ENCODE measurements around the gene MRPL17.

Gene MRPL17

DNA sequence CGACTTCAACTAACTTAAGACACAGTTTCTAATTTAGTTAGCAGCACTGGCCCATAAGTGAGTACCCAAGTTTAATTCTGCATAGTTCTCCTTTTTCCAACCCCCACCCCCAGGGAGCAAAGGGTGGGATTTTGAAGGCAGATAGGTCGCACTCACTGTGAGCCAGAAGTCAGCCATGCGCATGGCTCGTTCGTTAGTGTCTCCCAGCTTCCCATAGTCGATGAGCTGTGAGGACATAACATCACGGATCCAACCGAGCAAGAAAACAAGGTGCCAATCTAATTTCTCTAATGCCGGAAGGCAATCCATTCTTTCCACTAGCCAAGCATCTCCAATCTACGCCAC lies 577 bp downstream of the MRPL17 start:
- no peak for DNase-seq (ENCODE audit: low read depth)

DNA sequence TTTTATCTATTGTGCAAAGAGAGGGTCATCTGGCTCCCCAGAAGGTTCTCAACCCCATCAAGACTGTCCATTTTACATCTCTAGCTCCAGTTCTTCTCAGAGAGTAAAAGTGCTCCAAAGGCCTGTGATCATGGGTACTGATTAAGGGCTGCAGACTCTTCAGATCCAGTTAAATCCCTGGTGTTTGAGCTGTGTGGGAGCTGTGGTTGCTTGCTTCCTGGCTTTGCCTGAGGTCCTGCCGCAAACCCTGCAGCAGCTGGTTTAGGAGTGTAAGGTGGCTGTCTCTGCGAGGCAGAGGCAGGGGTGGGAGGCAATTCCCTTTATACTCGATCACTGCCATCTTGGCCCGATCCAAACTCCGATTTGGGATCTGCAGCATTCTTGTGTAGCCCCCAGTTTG lies 1.2 kb downstream of the MRPL17 start:
- no peak for DNase-seq (ENCODE audit: low read depth)

DNA sequence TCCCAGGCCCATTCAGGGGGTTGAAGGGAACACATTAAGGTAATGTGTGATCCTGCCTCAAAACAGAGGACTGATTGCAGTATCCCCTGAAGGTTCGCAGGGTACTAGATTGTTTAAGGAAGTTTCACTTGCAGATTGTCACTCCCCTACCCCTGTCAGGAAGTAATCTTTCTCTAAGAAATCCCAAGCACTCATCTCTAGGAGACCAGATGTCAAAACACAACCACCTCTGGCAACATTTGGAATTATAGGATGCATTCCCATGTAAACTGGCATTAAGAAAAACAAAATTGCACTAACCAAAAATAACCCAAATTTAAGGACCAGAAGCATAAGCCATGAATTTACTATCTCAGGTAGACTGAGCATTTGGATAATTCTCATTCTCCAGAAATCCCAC lies 1.6 kb downstream of the MRPL17 start:
- DNase-seq (ENCODE audit: low read depth) = no peak

DNA sequence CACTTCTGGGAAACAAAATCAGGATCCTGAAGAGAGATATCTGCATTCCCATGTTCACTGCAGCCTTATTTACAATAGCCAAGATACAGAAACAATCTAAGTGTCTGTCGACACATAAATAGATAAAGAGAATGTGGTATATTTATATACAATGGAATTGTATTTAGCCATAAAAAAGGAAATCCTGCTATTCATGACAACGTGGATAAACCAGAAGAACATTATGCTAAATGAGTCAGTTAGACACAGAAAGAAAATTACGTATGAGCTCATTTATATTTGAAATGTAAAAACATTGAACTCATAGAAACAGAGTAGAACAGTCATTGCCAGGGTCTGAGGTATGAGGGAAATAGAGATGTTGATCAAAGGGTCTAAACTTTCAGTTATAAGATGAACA lies 6.1 kb downstream of the MRPL17 start:
- DNase-seq (ENCODE audit: low read depth) = no peak

DNA sequence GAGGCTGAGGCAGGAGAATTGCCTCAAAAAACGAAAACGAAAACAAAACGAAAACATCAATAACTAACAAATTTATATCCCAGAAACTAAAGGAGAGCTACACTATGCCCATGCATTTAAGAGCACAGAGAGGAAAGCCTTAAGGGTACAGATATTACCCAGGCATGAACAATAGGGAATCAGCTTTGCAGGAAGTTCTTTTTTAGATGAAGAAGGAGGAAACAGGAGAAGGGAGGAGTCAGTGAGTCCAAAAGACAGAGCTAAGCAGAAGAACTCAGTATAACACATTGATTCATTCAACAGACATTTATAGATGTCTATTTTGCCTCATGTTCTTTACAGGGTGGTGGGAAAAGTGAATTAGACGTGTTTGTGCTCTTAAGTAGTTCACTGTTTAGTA lies 8.3 kb downstream of the MRPL17 start:
- no peak for DNase-seq (ENCODE audit: low read depth)

DNA sequence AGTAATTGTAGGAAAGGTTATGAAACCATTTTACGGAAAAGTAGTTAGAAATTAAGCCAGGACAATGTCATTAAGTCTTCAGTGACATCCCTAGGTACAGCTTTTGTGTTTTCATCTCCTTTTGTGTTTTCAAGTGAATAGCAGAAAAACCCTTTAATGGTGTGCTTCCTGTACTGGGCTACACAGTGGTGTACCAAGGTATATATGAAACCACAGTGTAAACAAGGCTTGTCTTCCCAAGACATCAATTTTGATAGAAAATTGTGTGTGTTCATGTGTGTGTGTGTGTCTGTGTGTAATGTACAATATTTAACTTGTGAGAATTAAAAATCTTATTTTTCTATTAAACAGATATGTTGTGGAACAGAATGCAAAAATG lies 8.9 kb downstream of the MRPL17 start:
- no peak for DNase-seq (ENCODE audit: low read depth)

DNA sequence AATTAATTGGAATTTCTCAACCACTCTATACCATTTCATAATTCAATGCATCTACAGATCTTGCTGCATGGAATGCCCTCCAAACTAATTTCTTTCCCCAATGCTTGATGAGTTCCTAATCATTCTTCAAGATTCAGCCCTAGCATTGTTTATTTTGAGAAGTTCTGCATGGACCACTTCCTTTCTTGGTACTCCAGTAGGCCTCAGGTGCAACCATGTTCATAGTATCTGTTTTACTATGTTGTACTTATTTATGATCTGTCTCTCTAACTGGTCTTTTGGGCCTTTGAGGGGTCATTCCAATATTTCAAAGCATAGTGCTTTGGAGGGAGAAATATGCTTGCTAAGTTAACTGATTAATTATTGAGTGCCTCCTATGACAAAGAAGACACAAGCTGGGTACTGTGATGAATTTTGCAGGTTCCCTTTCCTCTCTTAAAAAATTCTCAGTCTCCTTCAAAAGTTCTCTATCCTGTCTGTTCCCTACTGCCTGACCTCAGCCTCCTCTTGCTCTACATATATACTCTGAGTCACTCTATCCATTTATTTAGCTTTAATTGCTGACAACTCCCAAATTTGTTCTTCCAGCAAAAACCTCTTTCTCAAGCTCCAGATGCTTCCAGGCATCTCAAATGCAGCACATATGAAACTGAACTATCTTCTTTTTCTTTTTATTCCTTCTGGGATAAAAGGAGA lies 9.5 kb downstream of the MRPL17 start:
- no peak for DNase-seq (ENCODE audit: low read depth)

DNA sequence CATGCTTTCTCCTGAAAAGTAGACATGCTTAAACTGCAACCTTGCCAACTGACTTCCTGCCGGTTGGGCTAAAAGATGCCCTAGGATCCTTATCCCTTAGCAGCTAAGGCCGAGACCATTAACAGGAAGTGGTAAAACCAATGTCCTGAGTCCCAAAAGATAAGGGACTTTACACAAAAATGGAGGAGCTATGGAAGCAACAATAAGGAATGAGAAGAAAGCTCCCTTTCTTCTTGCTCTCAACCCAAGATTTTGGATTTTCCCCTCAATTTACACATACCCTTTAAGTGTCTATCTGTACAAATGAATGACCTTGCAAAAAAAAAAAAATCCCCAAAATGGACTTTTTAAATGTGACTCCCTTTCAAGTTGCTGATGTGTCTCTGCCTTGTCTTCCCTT lies 11.1 kb downstream of the MRPL17 start:
- DNase-seq (ENCODE audit: low read depth) = no peak

DNA sequence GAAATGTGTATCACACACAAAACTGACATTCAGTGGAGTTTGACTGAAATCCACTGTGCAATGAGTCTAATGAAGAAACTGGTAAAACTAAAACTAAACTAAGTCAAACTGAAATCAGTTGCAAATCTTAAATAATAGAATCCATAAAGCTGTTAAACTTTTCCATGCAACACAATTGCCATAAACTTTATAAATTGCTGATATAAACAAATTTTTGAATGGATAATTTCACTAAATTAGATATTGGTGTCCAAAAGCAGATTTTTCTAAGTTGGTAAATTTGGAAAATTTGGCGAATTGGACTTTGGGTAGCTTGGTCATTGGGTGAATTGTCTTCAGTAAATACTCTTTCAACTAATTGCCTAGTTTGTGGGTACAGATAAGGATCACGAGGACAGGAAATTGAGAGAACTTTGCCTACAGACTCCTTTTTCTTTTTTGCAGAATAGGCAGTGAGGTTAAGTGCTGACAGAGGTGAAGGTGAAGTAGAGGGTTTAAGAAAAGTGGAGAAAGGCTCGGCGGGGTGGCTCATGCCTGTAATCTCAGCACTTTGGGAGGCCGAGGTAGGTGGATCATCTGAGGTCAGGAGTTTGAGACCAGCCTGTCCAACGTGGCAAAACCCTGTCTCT lies 12.8 kb downstream of the MRPL17 start:
- no peak for DNase-seq (ENCODE audit: low read depth)

DNA sequence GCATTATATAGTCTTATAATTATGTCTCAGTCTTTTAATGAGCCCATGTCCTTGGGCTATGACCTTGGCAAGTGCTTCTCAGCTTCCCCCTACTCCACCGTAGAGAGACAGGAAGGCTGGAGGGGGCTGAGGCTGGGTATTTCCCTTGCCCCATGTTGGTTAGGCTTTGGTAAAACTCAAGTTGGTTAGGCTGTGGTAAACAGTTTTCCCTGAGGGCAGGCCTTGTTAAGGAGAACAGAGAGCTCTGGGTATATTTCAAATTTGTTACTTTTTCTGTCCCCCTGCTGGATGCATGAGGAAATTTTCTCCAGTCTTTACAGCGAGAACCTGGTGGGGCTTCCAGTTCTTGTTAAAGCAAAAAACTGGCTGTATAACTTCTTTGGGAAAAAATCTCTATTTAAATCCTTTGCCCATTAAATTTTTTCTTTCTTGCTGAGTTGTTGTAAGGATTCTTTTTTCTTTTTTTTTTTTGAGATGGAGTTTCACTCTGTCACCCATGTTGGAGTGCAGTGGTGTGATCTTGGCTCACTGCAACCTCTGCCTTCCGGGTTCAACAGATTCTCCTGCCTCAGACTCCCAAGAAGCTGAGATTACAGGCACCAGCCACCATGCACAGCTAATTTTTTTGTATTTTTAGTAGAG lies 15.3 kb downstream of the MRPL17 start:
- no peak for DNase-seq (ENCODE audit: low read depth)

DNA sequence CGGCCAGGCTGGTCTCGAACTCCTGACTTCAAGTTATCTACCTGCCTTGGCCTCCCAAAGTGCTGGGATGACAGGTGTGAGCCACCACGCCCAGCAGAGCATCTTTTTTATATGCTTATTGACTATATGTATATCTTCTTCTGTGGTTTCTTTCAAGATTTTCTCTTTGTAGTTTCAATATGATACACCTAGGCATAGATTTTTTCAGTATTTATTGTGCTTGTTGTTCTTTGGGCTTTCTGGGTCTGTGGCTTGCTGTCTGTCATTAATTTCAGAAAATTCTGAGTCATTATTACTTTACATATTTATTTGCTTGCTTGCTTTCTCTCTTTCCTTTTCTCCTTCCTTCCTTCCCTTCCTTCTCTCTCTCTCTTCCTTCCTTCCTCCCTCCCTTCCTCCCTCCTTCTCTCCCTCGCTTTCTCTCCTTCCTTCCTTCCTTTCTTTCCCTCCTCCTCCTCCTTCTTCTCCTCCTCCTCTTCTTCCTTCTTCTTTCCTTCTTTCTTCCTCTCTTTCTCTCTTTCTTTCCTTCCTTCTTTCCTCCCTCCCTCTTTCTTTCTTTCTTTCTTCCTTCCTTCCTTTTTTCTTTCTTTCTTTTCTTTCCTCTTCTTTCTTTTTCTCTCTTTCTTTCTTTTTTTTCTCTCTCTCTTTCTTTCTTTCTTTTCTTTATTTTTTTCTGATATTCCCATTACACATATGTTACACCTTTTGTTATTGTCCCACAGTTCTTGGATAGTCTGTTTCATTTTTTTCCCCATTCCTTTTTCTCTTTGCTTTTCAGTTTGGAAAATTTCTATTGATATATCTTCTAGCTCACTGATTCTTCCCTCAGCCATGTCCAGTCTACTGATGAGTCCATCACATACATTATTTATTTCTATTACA lies 16.6 kb downstream of the MRPL17 start:
- DNase-seq (ENCODE audit: low read depth) = no peak

DNA sequence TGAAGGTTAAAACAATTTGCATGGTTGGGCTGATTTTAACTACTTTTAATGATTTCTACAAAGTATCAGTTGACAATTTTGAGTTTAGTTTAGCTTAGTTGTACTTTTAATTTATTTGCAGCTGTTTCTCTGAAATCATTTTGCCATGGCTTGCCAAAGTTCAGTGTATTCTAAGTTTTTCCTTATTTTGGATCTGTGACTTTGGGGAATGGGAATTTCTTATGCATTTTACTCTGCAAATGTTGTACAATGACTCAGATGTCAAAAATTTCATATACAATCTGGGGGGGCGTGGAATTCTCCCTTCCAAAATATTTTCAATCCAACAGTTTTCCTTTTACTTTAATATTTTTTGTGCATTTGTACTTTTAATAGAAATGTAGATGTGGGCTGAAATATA lies 18.6 kb downstream of the MRPL17 start:
- DNase-seq (ENCODE audit: low read depth) = no peak

DNA sequence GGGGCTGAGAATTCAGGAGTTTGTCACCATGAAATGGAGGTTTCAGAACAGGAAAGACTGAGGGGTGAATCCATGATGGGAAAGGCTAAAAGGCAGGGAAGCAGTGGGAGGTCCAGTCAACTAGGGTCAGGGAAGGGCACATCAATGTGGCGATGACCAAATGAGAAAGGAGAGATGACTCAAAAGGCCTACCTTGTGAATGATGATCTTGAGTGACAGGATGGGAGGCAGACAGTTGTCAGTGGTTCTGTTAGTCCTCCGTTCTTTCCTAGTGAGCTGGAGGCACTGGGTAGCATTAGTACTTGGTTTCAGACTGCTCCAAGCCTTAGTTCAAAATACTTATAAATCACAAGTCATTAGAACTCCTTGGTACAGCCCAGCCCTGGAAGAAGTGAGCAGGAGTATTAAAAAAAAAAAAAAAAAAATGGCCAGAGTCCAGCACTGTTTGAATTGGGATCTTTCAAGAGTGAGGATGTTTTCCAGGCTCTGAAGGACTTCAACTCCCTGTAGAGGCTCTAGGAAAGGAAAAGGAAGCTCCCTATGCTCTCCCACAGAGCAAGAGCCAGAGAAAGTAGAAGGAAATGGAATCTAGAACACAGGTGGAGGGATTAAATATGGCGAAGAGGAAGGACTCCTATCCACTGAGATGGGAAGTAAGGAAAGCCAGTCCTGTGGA lies 19.2 kb downstream of the MRPL17 start:
- DNase-seq (ENCODE audit: low read depth) = no peak

DNA sequence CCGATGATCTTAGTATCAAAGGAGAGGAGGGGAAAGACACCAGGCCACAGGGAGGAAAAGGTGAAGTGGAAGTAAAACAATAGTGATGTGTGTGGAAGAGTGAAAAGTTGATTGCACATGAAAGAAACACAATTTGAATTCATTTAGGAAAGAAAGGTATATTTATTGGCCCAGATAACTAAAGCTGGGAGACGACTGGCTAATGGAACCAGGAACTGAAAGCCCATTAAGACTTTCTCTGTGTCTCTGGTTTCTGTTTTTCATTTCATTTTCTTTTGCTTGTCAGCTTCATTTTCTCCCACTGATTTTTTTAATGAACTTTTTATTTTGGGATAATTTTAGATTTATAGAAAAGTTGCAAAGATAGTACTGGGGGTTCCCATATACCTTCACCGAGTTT lies 22.4 kb downstream of the MRPL17 start:
- DNase-seq (ENCODE audit: low read depth) = no peak

DNA sequence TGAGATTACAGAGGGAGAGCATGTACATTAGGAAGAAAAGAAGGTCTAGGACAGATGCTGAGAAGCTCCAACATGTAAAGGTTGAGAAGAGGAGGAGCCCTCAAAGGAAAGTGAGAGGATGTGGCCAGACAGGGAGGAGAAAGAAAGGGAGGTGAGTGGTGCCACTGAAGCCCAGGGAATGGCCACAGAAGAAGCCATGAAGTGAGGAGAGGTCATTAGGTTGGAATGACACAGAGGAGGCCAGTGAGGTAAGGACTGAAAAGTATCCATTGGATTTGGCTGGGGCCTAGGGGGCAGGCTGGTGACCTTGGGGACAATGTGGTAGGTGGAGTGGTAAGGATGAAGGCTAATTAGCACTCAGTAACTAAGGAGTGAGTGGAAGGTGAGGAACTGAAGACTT lies 24.5 kb downstream of the MRPL17 start:
- DNase-seq (ENCODE audit: low read depth) = no peak

DNA sequence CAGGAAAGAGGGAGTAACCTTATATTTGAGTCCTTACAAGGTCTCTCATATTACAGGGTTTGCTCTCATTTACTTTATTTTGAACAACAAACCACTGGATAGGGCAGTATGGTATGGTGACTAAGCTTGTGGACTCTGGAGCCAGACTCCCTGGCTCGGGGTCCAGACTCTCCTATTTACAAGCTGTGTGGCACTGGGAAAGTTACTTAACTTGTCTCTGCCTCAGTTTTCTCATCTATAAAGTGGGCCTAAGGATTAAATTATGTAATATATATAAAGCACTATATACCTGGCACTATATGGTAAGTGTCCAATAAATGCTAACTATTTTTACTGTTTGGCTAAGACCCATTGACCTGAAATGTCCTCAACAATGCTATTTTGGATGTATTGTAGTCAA lies 25.8 kb downstream of the MRPL17 start:
- DNase-seq (ENCODE audit: low read depth) = no peak

DNA sequence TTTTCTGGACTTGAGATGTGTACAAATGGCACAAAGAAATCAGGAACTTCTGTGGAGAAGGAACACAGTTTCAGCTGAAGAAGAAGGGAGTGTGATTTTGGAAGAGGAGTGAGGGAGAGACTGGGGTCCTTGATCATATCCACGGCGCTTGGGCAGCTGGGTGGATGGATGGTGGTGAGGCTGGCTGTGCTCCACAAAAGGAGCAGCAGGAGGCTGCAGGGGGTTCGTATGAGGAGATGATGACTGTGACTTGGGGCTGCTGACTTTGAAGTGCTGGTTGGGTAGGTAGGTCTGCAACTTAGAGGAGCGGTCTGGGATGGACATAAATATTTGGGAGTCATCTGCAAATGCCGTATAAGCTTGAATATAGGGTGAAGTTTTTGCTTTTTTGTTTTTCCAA lies 26.2 kb downstream of the MRPL17 start:
- DNase-seq (ENCODE audit: low read depth) = no peak

DNA sequence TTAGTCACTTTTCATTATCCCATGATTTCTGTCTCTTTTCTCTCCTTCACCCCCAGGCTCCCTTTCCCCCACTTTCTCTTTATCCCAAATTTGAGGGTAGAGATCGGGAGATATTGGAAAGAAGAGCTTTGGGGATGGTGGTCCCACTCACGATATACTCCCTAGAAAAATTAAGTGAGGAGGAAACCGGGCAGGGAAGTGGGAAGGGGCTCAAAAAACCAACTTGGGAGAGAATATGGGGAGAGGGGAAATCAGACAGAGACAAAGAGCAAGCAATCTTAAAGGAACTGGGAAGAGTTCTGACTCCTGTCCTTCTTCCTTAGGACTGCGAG lies 26.6 kb downstream of the MRPL17 start:
- DNase-seq (ENCODE audit: low read depth) = no peak

DNA sequence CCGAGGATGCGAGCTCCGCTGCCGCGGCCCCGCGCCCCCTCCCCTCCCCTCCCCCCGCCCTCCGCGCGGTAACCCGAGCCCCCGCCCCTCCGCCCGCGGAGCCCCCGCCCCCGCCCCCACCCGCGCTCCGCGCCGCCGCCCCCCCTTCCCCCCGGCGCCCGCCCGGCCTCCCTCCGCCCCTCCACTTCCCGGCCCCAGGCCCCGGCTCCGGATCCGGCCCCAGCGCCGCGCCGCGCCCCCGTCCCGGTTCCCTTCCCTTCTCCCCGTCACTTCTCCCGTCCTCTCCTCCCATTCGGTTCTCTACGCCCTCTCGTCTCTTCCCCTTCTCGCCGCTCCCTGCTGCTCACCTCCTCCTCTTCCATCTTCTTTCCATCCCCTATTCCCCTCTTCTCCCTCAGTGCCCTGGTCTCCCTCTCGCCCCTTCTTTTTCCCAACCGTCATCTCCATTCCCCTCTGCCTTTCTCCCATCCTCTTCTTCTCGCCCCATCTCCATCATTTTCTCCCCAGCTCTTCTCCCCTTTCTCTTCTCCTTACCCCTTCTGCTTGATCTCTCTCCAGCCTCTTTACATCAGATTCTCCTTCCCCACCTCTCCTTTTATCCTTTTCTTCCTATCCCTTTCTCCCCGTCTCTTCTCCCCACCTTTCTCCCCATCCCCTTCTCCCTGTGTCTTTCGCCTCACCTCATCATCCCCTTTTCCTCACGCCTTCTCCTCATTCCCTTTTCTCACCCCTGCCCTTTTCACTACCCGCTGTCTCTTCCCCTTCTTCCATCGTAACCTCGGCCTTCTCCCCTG lies 27.2 kb downstream of the MRPL17 start, which contains the start of gene DCHS1:
Gene DCHS1 (minus strand): TSS at position 20 of the 794 bp plus-strand sequence. CDS start 14,196 bp downstream, outside the sequence.
- no peak for DNase-seq (ENCODE audit: low read depth)

DNA sequence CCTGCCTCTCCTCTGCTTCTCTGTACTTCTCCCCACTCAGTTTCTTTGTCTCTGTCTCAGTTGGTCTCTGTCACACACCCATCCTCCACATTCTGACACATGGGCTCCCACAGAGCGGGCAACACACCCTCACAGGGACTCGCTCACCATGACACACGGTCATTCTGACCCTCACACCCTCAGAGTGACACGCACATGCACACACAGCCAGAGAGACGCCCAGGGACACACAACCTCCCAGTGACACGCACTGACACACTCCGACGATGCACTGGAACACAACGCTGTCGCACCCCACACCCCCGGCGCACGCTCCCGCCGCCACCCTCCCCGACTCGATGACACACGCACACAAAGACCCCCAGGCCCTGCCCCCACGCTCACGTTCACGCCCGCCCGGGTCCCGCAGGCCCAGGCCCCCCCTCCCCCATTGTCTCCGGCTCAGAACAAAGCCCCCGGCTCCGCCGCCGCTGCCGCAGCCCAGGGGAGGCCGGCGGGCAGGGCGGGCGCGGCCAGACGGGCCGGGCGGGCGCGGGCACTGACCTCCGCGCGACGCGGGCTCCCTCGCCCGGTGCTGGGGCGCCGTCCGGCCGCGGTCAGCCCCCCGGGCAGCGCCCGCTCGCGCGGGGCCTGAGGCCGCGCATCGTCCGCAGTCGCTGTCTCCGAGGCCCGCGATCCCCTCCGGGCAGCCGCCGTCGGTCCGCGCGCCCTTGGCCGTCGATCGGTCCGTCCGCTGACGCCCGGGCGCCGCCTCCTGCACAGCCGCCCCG lies 27.9 kb downstream of the MRPL17 start:
- no peak for DNase-seq (ENCODE audit: low read depth)

Data from activated T-cell treated with anti-CD3 and anti-CD28 coated beads for 1 hour (primary cell).